KG1 (cell line): ENCODE results near the gene CPNE2.

ENCODE experiments used
- DNase-seq: peaks from one replicate; lab custom pipeline; 2025; lab: John Stamatoyannopoulos, UW

The CPNE2 gene

DNA sequence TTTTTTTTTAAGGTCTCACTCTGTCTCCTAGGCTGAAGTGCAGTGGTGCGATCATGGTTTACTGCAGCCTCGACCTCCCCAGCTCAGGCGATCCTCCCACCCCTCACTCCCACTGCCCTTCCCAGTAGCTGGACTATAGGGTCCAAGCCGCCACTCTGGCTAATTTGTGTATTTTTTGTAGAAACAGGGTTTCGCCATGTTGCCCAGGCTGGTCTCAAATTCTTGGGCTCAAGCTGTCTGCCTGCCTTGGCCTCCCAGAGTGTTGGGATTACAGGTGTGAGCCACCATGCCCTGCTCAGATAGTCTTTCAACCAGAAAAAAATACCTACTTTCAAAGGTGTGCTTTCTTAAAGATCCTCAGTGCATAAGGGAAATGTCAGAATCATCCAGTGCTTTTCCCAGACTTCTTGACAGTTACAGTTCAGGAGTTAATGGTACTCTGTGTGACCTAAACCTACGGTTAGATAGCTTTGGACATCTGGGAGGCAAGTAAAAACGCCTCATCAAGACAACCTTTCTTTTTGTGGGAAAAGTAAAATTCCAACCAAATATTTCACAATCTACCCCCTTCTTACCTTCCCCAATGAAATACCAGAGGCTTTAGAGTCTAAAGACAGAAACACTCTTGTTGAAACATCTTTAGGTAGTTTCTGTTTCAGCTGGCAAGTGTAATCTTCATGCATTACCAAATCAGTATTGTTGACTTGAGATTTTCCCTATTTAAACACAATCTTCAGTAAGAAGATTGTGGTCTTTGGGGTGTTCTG lies 100.5 kb downstream of the CPNE2 start:
- DNase-seq: no peak

DNA sequence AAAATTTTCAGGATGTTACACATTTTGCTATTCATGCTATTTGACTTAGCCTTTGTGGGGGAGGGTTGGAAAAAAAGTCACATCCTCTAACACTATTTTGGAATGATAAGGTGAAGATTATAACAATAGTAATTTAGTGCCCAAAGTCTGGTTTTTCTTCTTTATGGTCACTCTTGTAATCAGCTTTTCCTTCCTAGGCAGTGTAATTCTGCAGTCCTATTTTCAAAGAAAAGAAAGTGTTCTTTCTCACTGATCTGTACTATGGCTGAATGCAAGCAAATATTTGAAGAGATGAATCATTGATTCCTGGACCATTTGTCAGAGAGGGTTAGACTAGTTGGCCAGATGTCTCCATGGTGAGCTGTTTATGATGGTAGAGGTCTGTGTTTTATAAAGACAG lies 102.1 kb downstream of the CPNE2 start:
- no peak for DNase-seq

DNA sequence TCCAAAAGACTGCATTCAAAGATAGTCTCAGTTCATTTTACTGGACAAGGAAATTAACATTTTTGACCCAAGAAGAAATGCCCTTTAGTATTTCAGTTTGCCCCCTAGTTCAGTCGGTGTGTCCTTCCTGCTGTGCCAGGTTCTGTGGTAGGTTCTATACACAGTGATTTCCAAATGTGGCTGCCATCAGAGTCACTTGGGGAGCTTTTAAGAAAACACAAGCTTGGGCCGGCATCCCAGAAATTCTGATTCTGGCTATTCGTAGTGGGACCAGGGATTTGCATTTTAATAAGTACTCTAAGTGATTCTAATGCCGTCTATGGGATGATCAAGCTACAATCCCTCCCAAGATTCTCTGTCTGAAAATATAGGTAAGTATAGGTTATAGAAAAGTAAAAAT lies 103.9 kb downstream of the CPNE2 start:
- no peak for DNase-seq

DNA sequence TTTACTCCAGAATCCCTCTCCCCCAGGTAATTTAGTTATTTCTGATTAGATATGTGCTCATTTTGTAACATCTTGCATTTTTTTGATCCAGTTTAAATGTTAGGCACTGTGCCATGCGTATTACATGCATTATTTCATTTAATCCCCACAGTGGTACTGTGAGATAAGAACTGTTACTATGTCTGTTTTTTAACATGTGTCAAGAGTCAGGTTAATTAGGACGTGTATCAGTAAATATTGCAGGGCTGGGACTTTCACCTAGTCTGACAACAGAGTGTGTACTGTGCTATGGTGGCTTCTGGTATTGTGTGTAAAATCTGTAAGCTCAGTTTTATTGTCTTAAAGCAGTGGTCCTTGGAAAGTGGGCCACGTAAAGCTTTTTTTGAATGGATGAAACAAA lies 104.4 kb downstream of the CPNE2 start:
- no peak for DNase-seq
